Thyroid gland (tissue), 4 donors: ENCODE measurements around the gene EEFSEC.

Experiments
- CTCF ChIP-seq, 6 experiments: fragments of 200-600 bp in 3 of 6; fragments of 450-650 bp in 3 of 6; sonication (generic) in 3 of 6; IDR thresholded peaks; one replicate each; pipeline ENCODE4 v1.5.1; 2016 to 2019; ENCODE audit warnings: antibody characterized with exemption in 6 of 6, mild to moderate bottlenecking in 2 of 6, inconsistent platforms in 1 of 6, moderate library complexity in 1 of 6
- POLR2A ChIP-seq, 2 donors: fragments of 450-650 bp; IDR thresholded peaks; one replicate each; pipeline ENCODE4 v1.6.1; 2017; ENCODE audit warnings: antibody characterized with exemption in 2 of 2, mild to moderate bottlenecking in 2 of 2, moderate library complexity in 1 of 2

GRCh38 chr3:128435058-128435457 is 281.8 kb downstream of the EEFSEC start:
- TF ChIP-seq CTCF (IDR thresholded peaks at IDR 0.05): no peak
- TF ChIP-seq POLR2A (IDR thresholded peaks at IDR 0.05): no peak
